Fibroblast of upper back skin (primary cell): ENCODE data around the gene SLC13A2.
"Not testable (repeated sequence)": the region's sequence is repeated elsewhere in the genome, so short reads cannot be mapped to it uniquely, and the experiment has no call there.

ENCODE experiments used
- DNase-seq: peaks from one replicate; pipeline ENCODE4 v3.0.0-alpha.2; 2013

SLC13A2 gene, protein sequence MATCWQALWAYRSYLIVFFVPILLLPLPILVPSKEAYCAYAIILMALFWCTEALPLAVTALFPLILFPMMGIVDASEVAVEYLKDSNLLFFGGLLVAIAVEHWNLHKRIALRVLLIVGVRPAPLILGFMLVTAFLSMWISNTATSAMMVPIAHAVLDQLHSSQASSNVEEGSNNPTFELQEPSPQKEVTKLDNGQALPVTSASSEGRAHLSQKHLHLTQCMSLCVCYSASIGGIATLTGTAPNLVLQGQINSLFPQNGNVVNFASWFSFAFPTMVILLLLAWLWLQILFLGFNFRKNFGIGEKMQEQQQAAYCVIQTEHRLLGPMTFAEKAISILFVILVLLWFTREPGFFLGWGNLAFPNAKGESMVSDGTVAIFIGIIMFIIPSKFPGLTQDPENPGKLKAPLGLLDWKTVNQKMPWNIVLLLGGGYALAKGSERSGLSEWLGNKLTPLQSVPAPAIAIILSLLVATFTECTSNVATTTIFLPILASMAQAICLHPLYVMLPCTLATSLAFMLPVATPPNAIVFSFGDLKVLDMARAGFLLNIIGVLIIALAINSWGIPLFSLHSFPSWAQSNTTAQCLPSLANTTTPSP

DNA sequence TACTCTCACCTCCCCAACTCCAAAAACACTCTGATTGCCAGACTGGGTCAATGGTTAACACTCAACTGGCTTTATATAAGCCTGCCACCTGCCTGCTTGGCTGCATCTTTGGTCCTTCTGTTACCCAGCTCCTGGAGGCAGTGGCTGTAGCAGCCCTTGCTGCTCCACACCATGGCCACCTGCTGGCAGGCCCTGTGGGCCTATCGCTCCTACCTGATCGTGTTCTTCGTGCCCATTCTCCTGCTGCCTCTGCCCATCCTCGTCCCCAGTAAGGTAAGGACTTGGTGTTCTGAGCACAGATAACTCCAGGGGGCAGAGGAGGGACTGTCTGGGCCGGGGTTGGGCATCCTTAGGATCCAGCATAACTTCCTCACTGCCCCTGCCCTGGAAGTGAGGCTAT is at the start of gene SLC13A2:
TSS of gene SLC13A2 (plus strand) at position 103 of the 400 bp plus-strand sequence. CDS start at position 172, 69 bp downstream.
- no peak for DNase-seq

DNA sequence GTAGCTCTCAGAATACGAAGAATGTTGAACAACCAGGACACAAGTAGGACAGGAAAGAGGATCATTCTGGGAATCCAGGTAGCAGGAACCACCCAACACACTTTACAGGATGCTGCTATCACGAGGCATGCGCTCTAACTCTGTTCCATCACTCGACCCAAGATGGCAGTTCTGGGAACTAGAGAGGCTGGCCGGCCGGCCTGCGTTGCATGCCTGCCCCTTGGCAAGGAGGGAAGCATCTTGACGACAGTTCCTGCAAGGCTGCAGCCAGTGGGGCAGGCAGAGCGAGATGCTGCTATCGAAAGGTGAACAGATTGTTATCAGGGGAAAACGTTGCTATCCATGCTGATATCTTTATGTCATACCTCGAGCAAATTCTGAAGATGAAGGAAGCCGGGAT is 48.2 kb upstream of the SLC13A2 start:
- DNase-seq = no peak

DNA sequence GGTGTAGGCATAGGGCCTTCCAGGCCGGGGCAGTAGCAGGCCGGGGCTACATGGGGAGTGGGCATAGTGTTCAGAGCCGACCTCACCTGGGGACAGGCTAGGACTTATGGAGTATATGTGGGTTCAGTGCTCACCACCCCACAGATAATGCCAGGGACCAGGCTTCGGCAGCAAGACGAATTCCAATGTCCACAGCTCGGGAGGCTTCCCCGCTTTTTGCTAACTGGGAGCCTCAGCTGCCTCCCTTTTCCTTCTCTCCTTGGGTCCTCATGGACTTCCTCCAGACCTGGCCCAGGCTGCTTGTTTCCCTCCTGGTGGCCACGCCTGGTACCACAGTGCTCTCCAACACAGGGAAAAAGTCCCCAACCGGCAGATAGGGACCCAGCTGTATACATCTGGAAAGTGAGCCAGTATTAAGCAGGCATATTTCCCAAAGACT is 47.3 kb upstream of the SLC13A2 start:
- DNase-seq = no peak

DNA sequence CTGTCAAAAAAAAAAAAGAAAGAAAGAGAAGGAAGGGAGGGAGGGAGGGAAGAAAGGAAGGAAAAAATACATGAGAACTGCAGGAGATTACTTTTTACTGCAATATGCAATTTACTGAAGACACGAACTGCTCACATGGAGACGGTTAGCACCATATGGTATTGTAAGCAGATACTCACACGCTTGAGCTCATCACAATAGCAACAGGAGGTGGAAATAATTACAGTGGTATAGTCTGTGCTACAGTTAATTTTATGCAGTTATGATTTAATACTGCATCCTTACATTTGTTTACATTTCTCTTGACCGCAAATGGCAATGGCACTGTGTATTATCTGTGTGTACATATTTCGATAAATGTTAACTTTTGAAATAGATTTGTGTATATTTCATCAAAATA is 46.1 kb upstream of the SLC13A2 start:
- no peak for DNase-seq

DNA sequence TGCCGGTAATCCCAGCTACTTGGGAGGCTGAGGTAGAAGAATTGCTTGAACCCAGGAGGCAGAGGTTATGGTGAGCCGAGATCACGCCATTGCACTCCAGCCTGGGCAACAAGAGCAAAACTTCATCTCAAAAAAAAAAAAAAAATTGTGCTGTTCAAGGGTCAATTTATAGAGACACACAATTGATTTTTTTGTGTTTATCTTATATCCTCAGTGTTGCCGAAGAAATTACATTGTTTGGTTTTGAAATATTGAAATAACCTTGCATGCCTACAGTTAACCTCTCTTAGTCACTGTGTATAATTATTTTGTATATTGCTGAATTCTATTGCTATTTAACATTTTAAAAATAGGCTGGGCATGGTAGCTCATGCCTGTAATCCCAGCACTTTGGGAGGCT is 45.5 kb upstream of the SLC13A2 start:
- not testable (repeated sequence) for DNase-seq

DNA sequence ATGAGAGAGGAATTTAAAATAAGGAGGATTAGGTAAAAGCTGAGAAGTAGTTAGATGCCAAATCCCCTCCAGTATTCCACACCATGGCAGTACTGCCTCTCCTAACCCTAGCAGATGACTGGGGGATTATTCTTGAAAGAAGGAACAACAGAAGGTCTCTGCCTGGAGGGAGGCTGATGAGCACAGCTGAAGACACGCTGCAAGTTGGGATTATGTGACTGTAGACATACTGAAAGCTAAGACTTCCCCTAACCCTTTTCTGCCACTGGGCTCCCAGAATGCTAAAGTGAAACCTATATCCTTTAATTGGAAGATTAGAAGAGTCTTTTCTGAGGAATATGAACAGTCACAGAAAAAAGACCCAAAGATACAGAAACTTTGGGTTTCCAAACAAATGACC is 39.7 kb upstream of the SLC13A2 start:
- no peak for DNase-seq

DNA sequence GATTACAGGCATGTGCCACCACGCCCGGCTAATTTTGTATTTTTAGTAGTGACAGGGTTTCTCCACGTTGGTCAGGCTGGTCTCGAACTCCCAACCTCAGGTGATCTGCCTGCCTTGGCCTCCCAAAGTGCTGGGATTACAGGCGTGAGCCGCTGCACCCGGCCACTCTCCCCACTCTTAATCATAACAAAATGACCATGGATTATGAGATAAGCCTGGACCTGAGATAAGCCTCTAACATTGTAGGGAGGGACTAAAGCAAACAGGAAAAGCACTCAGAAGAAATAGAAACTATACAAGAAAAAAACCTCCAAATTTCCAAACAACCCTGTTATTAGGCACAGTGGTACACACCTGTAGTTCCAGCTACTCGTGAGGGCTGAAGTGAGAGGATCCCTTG is 39.1 kb upstream of the SLC13A2 start:
- not testable (repeated sequence) for DNase-seq

DNA sequence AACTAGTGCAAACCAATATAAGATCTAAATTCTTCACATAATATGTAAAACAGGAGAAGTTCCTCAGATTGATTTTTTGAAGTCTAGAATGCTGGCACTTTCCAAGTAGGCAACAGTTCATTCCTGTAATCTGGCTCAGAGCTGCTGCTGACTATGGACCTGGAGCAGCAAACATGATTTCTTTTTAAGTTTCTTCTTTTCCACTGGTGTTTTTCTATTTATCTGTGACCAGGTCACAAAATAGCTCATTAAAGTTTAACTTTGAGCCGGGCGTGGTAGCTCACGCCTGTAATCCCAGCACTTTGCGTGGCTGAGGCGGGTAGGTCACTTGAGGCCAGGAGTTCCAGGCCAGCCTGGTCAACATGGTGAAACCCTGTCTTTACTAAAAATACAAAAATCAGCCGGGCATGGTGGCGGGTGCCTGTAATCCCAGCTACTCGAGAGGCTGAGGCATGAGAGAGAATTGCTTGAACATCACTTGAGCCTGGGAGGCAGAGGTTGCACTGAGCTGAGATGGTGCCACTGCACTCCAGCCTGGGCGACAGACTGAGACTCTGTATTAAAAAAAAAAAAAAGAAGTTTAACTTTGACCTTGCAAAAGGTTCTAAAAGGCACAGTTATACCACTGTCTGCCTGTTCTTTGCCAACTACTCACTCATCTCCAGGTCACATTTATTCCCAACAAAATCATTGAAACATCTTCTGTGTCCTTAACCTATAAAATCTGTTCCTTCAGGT is 29.4 kb upstream of the SLC13A2 start:
- DNase-seq = no peak

DNA sequence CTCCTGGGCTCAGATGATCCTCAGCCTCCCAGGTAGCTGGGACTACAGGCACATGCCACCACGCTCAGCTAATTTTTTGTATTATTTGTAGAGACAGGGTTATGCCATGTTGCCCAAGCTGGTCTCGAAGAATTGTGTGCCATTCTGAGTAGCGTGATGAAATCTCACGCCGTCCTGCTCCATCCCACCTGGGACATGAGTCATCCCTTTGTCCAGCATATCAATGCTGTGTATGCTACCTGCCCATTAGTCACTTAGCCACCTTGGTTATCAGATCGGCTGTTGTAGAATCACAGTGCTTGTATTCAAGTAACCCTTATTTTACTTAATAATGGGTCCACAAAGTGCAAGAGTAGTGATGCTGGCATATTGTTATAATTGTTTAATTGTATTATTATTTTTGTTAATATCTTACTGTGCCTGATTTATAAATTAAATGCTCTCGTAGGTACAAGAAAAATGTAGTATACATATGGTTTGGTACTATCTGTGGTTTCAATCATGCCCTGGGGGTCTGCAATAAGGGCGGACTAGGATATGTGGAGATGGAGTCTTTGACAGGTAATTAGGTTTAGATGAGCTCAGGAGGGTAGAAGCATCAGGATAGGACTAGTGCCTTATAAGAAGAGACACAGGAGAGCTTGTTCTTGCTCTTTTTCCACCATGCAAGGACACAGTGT is 26.6 kb upstream of the SLC13A2 start:
- DNase-seq = no peak

DNA sequence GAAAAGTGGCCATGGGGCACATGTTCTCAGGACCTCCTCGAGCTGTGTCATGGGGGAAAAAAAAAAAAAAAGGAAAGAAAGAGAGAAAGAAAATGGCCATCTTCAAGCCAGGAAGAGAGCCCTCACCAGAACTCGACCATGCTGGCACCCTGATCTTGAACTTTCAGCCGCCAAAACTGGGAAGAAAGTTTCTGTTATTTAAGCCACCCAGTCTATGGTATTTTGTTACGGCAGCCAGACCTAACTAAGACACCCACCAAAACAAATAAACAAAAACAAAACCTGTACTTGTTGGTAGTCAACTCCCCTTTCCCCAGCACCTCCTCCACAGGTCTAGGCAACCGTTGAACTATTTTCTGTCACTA is 26.1 kb upstream of the SLC13A2 start:
- DNase-seq = no peak

DNA sequence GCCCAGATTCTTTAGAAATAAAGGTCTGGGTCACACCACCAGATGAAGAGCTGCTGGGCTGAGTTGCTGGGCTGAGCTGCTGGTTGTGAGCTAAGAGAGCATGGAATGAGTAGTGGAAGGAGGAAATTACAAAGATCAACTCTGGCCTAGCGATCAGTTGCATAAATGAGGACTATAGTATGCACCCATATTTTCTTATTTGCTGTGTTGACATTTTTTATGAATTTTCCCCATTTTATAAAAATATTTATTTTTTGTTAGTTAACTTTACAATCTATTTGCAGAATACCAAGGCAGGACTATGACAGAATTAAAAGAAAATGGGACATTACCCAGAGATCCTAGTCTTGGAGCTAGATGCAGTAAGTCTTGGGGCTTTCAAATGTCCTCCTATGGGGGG is 23.6 kb upstream of the SLC13A2 start:
- no peak for DNase-seq

DNA sequence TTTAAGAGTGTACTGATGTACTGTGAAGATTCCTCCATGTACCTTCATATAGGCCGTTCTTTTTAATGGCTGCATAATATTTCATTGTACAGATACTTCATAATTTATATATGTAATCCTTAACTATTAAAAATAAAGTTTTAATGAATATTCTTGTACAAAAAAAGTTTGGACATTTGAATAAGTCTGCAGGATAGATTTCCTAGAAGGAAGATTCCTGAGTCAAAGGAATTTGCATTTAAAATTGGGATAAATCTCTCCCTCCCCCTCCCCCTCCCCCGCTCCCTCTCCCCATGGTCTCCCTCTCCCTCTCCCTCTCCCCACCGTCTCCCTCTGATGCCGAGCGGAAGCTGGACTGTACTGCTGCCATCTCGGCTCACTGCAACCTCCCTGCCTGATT is 15.6 kb upstream of the SLC13A2 start:
- DNase-seq = no peak

DNA sequence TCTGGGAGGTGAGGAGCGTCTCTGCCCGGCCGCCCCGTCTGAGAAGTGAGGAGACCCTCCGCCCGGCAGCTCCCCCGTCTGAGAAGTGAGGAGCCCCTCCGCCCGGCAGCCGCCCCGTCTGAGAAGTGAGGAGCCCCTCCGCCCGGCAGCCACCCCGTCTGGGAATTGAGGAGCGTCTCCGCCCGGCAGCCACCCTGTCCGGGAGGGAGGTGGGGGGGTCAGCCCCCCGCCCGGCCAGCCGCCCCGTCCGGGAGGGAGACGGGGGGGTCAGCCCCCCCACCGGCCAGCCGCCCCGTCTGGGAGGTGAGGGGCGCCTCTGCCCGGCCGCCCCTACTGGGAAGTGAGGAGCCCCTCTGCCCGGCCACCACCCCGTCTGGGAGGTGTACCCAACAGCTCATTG is 14.6 kb upstream of the SLC13A2 start:
- DNase-seq = not testable (repeated sequence)

DNA sequence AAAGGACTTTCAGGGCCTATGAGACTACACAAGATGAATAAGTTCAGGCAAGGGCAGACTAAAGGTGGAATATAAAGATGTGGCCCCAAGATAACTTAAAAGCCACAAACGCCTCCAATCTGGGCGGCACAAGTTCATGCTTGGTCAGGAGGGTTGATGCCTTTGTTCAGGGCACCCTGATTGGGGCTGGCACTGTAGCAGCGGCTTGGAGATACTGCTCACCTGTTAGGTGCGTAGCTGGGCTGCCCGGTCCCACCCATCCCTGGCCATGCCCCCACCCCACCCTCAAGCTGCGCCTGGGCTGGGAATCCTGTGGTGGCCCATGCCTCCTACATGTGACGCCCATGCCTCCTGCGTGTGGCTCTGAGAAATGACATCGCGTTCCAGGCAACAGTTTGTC is 12.5 kb upstream of the SLC13A2 start:
- DNase-seq = no peak

DNA sequence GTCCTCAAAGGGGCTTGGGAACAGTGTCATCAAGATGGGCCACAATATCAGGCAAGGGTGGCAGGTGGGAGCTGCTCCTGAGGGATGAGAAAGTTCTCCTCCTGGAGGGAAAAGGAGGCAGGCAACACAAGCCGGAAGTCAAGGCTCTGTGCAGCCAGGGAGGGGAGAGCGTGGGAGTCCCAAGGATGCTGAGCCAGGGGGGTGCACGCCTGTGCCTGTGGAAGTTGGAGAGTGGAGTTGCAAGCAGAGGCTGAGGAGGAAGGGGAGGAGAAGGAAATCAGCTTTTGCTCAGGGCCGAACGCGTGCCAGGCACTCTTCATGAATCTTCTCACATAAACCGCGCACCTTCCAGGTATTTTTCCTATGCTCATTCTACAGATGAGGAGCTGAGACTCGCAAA is 7.4 kb upstream of the SLC13A2 start:
- no peak for DNase-seq

DNA sequence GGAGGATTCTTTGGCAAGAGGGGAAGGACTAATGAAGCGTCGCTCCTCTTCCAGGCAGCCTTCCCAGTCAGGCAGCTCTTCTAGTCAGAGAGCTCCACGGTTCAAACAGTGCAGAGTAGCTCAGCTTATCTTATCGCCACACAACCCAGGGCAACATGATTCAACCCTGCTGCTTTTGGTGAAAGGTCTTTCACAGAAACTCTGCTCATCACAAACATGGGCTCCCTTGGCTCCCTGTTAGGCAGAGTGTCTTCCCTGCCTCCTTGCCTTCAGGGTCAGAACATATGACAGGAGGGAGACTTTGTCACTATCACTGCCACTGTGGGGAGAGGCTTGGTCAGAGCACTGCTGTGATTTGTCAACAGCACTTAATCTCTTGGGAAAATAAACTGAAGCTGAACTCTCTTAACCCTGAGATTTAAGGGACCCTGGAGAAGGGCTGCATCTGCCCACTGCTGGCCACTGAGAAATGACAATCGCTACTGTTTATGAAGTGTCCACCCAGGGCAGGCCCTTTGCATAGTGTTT is 6.9 kb upstream of the SLC13A2 start:
- DNase-seq = no peak

DNA sequence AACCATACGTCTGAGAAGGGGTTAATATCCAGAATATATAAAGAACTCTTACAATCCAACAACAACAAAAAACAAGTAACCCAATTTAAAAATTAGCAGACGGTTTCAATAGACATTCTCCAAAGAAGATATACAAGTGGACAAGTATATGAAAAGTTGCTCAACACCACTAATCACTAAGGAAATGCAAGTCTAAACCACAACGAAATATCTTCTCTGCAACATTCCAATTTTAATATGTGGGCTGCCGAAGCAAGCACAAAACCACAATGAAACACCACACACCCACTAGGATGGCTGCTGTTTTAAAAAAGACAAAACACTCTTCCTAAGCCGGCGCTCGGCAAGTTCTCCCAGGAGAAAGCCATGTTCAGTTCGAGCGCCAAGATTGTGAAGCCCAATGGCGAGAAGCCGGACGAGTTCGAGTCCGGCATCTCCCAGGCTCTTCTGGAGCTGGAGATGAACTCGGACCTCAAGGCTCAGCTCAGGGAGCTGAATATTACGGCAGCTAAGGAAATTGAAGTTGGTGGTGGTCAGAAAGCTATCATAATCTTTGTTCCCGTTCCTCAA is 5.9 kb upstream of the SLC13A2 start:
- DNase-seq = peak; percentile 61

DNA sequence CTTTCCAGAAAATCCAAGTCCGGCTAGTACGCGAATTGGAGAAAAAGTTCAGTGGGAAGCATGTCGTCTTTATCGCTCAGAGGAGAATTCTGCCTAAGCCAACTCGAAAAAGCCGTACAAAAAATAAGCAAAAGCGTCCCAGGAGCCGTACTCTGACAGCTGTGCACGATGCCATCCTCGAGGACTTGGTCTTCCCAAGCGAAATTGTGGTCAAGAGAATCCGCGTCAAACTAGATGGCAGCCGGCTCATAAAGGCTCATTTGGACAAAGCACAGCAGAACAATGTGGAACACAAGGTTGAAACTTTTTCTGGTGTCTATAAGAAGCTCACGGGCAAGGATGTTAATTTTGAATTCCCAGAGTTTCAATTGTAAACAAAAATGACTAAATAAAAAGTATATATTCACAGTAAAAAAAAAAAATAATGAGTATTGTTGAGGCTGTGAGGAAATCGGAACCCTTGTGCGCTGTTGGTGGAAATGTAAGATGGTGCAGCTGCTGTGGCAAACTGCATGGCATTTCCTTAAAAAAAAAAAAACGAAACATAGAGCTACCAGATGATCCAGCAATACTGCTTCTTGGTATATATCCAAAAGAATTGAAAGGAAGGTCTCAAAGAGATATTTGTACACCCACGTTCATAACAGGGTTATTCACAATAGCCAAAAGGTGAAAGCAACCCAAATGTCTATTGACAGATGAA is 5.3 kb upstream of the SLC13A2 start:
- DNase-seq = not testable (repeated sequence)

DNA sequence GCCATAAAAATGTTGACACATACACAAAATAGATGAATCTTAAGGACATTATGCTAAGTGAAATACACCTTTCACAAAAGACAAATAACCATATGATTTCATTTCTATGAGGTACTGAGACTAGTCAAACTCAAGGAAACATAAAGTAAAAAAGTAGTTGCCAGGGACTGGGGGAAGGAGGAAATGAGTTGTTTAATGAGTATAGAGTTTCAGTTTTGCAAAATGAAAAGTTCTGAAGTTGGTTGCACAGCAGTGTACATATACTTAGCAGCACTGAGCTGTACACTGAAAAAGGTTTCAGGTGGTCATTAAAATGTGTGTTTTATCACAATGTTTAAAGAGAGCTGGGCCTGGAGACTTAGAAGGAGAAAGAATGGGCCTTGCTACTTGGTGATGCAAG is 4.7 kb upstream of the SLC13A2 start:
- DNase-seq = no peak

DNA sequence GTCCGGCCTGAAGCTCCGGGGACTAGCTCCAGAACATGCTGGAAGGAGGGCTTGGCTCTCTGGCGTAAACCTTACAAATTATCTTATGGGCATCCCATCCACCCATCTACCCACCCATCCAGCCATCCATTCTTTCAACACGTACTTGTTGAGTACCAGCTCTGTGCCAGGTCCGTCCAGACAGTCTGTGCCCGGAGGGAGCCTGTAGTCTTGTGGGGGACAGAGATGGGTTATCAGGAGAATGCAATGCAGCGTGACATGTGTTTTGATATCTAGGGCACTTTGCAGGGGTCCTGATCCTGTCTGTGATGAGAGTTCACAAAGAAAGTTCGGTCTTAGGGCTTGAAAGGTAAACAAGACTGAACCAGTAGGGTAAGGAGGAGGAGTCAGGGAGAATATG is 4.1 kb upstream of the SLC13A2 start:
- DNase-seq = no peak

DNA sequence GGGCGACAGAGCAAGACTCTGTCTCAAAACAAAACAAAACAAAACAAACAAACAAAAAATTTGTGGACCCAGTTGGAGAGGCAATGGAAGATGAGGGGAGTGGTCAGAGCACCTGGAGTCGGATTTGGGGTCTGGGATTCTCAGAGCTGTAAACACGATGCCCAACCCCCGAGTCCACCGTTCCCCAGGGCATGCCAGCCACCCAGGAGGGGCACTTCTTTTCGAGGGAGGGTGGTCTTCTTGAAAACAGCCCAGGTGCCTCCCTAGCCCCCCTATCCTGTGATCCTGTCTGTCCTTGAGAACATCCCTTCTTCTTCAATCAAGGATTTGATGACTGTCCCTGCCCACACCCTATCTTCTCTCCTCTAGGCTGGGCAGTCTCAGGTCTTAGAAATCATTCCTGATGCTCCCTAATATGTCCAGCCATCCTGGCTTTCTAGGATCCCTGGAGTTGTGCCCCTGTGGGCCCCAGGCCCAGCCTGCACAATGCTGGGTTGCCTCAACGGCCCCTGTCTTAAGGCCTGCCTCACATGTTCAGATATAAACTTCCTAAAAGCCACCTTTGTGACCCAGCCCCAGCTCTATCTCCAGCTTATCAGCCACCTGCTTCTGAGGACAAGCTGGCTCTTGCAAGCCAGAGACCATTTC is 3.1 kb upstream of the SLC13A2 start:
- DNase-seq = no peak
